ENCODE measurements around the gene PRKCH.

GRCh38 chr14:61330511-61330910, 9.1 kb downstream of the PRKCH start:
- TF ChIP-seq CTCF (IDR thresholded peaks at IDR 0.05) = no peak
- TF ChIP-seq REST (IDR thresholded peaks at IDR 0.05; ENCODE audit: insufficient read depth in 1 of 2, low read depth in 2 of 2, low read length in 1 of 2) = no peak
- no peak for TF ChIP-seq SIN3A (IDR thresholded peaks at IDR 0.05; ENCODE audit: borderline replicate concordance, insufficient read depth, low read depth, low read length)
- no peak for TF ChIP-seq POLR2AphosphoS5 (IDR thresholded peaks at IDR 0.05; ENCODE audit: low read depth, low read length)
- TF ChIP-seq TCF7L2 (IDR thresholded peaks at IDR 0.05; ENCODE audit: low read depth, low read length) = no peak

Measured in Panc1 (cell line).